ENCODE results near the gene SPG7.

GRCh38 chr16:89598199-89598598, 90.0 kb downstream of the SPG7 start:
- TF ChIP-seq, protein P1, sequence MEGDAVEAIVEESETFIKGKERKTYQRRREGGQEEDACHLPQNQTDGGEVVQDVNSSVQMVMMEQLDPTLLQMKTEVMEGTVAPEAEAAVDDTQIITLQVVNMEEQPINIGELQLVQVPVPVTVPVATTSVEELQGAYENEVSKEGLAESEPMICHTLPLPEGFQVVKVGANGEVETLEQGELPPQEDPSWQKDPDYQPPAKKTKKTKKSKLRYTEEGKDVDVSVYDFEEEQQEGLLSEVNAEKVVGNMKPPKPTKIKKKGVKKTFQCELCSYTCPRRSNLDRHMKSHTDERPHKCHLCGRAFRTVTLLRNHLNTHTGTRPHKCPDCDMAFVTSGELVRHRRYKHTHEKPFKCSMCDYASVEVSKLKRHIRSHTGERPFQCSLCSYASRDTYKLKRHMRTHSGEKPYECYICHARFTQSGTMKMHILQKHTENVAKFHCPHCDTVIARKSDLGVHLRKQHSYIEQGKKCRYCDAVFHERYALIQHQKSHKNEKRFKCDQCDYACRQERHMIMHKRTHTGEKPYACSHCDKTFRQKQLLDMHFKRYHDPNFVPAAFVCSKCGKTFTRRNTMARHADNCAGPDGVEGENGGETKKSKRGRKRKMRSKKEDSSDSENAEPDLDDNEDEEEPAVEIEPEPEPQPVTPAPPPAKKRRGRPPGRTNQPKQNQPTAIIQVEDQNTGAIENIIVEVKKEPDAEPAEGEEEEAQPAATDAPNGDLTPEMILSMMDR (IDR thresholded peaks at IDR 0.05; ENCODE audit: low read depth, low read length, missing input control) = no peak
- TF ChIP-seq GABPA (IDR thresholded peaks at IDR 0.05 in 1 of 2, conservative IDR thresholded peaks at IDR 0.05 in 1 of 2) = no peak
- no peak for TF ChIP-seq JUND (IDR thresholded peaks at IDR 0.05)
- no peak for TF ChIP-seq YY1 (IDR thresholded peaks at IDR 0.05)
- TF ChIP-seq, protein P2, sequence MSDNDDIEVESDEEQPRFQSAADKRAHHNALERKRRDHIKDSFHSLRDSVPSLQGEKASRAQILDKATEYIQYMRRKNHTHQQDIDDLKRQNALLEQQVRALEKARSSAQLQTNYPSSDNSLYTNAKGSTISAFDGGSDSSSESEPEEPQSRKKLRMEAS (IDR thresholded peaks at IDR 0.05) = no peak
- TF ChIP-seq SP1 (IDR thresholded peaks at IDR 0.05) = no peak
- TF ChIP-seq, protein P3, sequence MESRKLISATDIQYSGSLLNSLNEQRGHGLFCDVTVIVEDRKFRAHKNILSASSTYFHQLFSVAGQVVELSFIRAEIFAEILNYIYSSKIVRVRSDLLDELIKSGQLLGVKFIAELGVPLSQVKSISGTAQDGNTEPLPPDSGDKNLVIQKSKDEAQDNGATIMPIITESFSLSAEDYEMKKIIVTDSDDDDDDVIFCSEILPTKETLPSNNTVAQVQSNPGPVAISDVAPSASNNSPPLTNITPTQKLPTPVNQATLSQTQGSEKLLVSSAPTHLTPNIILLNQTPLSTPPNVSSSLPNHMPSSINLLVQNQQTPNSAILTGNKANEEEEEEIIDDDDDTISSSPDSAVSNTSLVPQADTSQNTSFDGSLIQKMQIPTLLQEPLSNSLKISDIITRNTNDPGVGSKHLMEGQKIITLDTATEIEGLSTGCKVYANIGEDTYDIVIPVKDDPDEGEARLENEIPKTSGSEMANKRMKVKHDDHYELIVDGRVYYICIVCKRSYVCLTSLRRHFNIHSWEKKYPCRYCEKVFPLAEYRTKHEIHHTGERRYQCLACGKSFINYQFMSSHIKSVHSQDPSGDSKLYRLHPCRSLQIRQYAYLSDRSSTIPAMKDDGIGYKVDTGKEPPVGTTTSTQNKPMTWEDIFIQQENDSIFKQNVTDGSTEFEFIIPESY (IDR thresholded peaks at IDR 0.05) = no peak
- TF ChIP-seq REST (IDR thresholded peaks at IDR 0.05) = no peak
- TF ChIP-seq TAF1 (conservative IDR thresholded peaks at IDR 0.05) = no peak
